A673 (cell line): ENCODE measurements around the gene DSPP. TPM values are rescaled to one million over a fixed set of nuclear protein-coding genes. Genes with fewer than 3 reads are reported as not detected.
"Not testable (repeated sequence)": the region's sequence is repeated elsewhere in the genome, so short reads cannot be mapped to it uniquely, and the experiment has no call there.

Source experiments
- BruUV-seq: library from RNA; stranded (reverse); fragments of 400-500 nt; replicated peaks from 2 replicates; lab custom pipeline; 2021; lab: Mats Ljungman, UMichigan
- CTCF ChIA-PET: fragments of 300-600 bp; sonication (Branson Sonifier 250); formaldehyde crosslinking; loops from one replicate; lab custom pipeline; 2022; ENCODE audit warnings: antibody characterized with exemption; lab: Charles Lee
- POLR2A ChIA-PET: fragments of 300-600 bp; sonication (Branson Sonifier 250); formaldehyde crosslinking; loops from one replicate; lab custom pipeline; 2022; ENCODE audit warnings: antibody characterized with exemption; ENCODE audit not compliant: low non-redundant PET; lab: Charles Lee
- DNase-seq: peaks from one replicate; pipeline ENCODE4 v3.0.0-alpha.2; 2015; ENCODE audit warnings: low spot score
- H3K27ac ChIP-seq: fragments of 200-600 bp; sonication (generic); 2 replicates; pipeline ENCODE4 v1.5.1; 2016; ENCODE audit warnings: mixed run types, low read depth, mild to moderate bottlenecking, mixed read lengths, antibody characterized with exemption, low read length; ENCODE audit not compliant: poor library complexity, severe bottlenecking
- H3K27me3 ChIP-seq: fragments of 200-600 bp; sonication (generic); replicated peaks from 2 replicates; pipeline ENCODE4 v1.6.1; 2017; ENCODE audit warnings: mixed run types, low read depth, mild to moderate bottlenecking, mixed read lengths, antibody characterized with exemption, low read length; ENCODE audit not compliant: insufficient read depth, poor library complexity
- H3K36me3 ChIP-seq: fragments of 200-600 bp; sonication (generic); 2 replicates; pipeline ENCODE4 v1.6.1; 2016; ENCODE audit warnings: mixed run types, mild to moderate bottlenecking, mixed read lengths, antibody characterized with exemption, low read length; ENCODE audit not compliant: insufficient read depth, poor library complexity, severe bottlenecking
- H3K4me1 ChIP-seq: fragments of 200-600 bp; sonication (generic); 2 replicates; pipeline ENCODE4 v1.6.1; 2017; ENCODE audit warnings: mixed run types, mild to moderate bottlenecking, mixed read lengths, antibody characterized with exemption, low read length; ENCODE audit not compliant: insufficient read depth, poor library complexity, severe bottlenecking
- H3K4me3 ChIP-seq: fragments of 200-600 bp; sonication (generic); 2 replicates; pipeline ENCODE4 v1.5.1; 2016; ENCODE audit warnings: low read depth, mixed run types, mild to moderate bottlenecking, mixed read lengths, low read length; ENCODE audit not compliant: poor library complexity, severe bottlenecking
- H3K9me3 ChIP-seq: fragments of 200-600 bp; sonication (generic); 2 replicates; pipeline ENCODE4 v1.6.1; 2016; ENCODE audit warnings: mixed run types, low read depth, mild to moderate bottlenecking, mixed read lengths, antibody characterized with exemption, low read length; ENCODE audit not compliant: poor library complexity, severe bottlenecking
- CTCF ChIP-seq: fragments of 300-800, 200-600 bp; sonication (generic); conservative IDR thresholded peaks from 2 replicates; pipeline ENCODE4 v1.5.1; 2017; ENCODE audit warnings: low read depth, mild to moderate bottlenecking, antibody characterized with exemption, low read length, moderate library complexity, mixed read lengths
- EZH2 ChIP-seq: fragments of 200-600 bp; sonication (generic); IDR thresholded peaks from 2 replicates; pipeline ENCODE4 v1.6.1; 2017; ENCODE audit warnings: borderline replicate concordance, low read depth, mild to moderate bottlenecking, mixed read lengths, antibody characterized with exemption, low read length; ENCODE audit not compliant: poor library complexity, severe bottlenecking
- intact Hi-C: fragments of 100-400 bp; cut with micrococcal nuclease; formaldehyde crosslinking; loops from one replicate; pipeline ENCODE4 v1.10.0; 2022; ENCODE audit not compliant: unreplicated experiment
- total RNA-seq: library from RNA; stranded (reverse); gene quantifications from 2 replicates; pipeline ENCODE4 v1.2.3, GENCODE V29; 2021

DSPP gene
- total RNA-seq, 1 experiment from 2014 or later: not detected

GRCh38 chr4:87570290-87570805 lies 38.0 kb upstream of the DSPP start:
- H3K27me3 ChIP-seq: no peaks in the 10 kb centered on the region
- intact Hi-C loops: no loop called here
- TF ChIP-seq CTCF (no peak), EZH2 (no peak)
- no peak overlapping the region for H3K4me3 ChIP-seq
- no peak for DNase-seq
- ChIA-PET CTCF (no interaction called here), POLR2A (no interaction called here)
- no peaks in the 10 kb centered on the region for H3K9me3 ChIP-seq
- no peaks in the 10 kb centered on the region for H3K4me1 ChIP-seq
- no peak overlapping the region for H3K27ac ChIP-seq
- no peaks in the 10 kb centered on the region for H3K36me3 ChIP-seq
- BruUV-seq: no TSS peak

GRCh38 chr4:87574376-87574775 lies 34.0 kb upstream of the DSPP start:
- DNase-seq, BruUV-seq, POLR2A ChIA-PET, H3K27me3 ChIP-seq, H3K4me3 ChIP-seq, H3K9me3 ChIP-seq, H3K27ac ChIP-seq, intact Hi-C loops, H3K36me3 ChIP-seq, CTCF ChIA-PET, H3K4me1 ChIP-seq: not testable (repeated sequence)

GRCh38 chr4:87574996-87575395 lies 33.3 kb upstream of the DSPP start:
- no peak for DNase-seq
- TF ChIP-seq CTCF (no peak), EZH2 (no peak)
- H3K4me3 ChIP-seq: no peak overlapping the region
- intact Hi-C loops: no loop called here
- H3K27ac ChIP-seq: no peak overlapping the region
- peaks cover 2% of the 10 kb centered on the region for H3K4me1 ChIP-seq
- BruUV-seq: no TSS peak
- H3K27me3 ChIP-seq: no peaks in the 10 kb centered on the region
- H3K36me3 ChIP-seq: no peaks in the 10 kb centered on the region
- CTCF ChIA-PET: no interaction called here
- no peaks in the 10 kb centered on the region for H3K9me3 ChIP-seq
- POLR2A ChIA-PET: no interaction called here

GRCh38 chr4:87575408-87575807 lies 32.9 kb upstream of the DSPP start:
- BruUV-seq: no TSS peak
- H3K36me3 ChIP-seq: no peaks in the 10 kb centered on the region
- ChIA-PET POLR2A (no interaction called here), CTCF (no interaction called here)
- TF ChIP-seq EZH2 (no peak), CTCF (no peak)
- intact Hi-C loops: no loop called here
- H3K4me3 ChIP-seq: no peak overlapping the region
- H3K27ac ChIP-seq: no peak overlapping the region
- DNase-seq: no peak
- no peaks in the 10 kb centered on the region for H3K9me3 ChIP-seq
- H3K4me1 ChIP-seq: peaks cover 6% of the 10 kb centered on the region
- no peaks in the 10 kb centered on the region for H3K27me3 ChIP-seq
